ENCODE measurements around the gene ANKRD55.
"Not testable (repeated sequence)": the region's sequence is repeated elsewhere in the genome, so short reads cannot be mapped to it uniquely, and the experiment has no call there.

Gene ANKRD55

DNA sequence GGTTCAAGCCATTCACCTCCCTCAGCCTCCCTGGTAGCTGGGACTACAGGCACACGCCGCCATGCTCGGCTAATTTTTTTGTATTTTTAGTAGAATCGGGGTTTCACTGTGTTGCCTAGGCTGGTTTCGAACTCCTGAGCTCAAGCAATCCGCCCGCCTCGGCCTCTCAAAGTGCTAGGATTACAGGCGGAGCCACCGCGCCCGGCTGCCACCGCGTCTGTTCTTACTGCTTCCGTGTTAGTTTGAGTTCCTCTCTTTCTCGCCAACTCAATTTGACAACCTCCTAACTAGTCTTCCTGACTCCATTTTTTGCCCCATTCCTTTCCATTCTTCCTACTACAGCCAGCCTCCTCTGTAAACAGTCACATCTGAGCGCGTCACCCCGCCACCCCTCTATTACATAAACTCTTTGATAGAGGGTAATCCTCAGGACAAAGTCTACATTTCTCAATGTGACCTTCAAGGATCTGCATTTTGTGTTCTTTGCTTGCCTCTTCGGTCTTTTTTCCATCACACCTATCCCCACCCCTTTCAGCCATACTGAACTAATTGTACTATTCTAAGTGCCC, 149.8 kb downstream of the ANKRD55 start:
- DNase-seq (ENCODE audit: low spot score in 2 of 2) (no peak), ATAC-seq (no peak)
- Mint-ChIP-seq H3K4me1 (peaks cover 18% of the 10 kb centered on the region), H3K9me3 (no peaks in the 10 kb centered on the region), H3K27ac (no peak overlapping the region), H3K36me3 (peaks cover 6% of the 10 kb centered on the region), H3K4me3 (no peak overlapping the region)

DNA sequence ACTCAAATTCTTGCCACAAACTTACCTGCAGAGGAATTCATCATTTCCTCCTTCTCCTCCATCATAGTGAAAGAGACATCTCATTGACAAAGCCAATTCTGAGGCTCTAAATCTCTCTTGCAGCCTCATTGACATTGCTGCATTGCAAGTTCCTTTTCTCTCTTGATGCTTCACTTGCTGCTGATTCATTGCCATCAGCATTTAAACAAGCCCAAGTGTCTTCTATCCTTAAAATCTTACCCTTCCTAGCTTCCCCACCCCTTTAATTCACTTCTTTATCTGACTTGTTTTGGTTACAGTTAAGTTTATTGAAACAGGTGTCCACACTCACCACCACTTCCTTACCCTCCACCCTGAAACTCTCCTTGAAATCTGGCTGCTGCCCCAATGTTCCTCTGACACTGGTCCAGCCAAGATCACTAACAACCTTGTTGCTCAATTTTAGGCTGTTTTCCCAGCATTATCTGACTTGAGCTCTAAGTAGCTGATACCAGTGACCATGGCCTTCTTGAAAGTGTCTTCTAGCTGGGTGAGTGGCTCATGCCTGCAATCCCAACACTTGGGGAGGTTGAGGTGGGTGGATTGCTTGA, 152.0 kb downstream of the ANKRD55 start:
- peak; percentile 76 for ATAC-seq
- H3K9me3 Mint-ChIP-seq; H3K4me3 Mint-ChIP-seq; H3K36me3 Mint-ChIP-seq; H3K27ac Mint-ChIP-seq; DNase-seq (ENCODE audit: low spot score in 2 of 2): not testable (repeated sequence)
- peaks cover 22% of the 10 kb centered on the region for H3K4me1 Mint-ChIP-seq

DNA sequence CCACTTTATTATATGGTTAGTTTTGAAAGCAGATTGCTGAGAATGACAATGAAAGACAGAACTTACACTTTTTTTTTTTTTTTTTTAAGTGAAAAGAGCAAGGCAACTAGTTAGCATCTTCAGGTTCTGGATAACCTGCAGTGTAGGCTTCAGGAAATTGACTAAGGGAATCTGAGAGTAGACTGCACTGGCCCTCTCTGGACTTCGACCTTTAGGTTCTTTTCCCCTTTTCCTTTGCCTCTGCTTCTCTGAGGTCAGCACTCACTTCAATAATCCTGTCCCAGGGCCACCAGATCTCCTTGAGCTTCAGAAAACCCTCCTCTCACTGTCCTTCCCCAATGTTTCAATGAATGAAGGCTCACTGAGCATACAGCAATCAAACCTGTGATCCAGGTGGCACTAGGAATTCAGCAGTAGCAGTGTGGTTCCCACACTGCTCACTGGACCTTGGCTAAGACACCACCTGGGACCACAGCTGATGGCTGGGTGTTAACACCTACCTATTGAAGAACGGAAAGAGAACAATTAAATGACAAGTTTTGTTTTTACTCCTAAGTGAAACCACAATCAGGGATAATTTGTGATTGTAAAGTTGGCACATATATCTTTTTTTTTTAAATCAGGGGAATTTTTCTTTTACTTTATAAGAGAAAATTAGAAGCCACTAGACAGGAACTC, 152.6 kb downstream of the ANKRD55 start:
- Mint-ChIP-seq H3K27ac (no peak overlapping the region), H3K36me3 (peaks cover 6% of the 10 kb centered on the region), H3K4me1 (peaks cover 22% of the 10 kb centered on the region), H3K4me3 (no peak overlapping the region), H3K9me3 (no peaks in the 10 kb centered on the region)
- ATAC-seq: peak; percentile 59
- DNase-seq (ENCODE audit: low spot score in 2 of 2): no peak

DNA sequence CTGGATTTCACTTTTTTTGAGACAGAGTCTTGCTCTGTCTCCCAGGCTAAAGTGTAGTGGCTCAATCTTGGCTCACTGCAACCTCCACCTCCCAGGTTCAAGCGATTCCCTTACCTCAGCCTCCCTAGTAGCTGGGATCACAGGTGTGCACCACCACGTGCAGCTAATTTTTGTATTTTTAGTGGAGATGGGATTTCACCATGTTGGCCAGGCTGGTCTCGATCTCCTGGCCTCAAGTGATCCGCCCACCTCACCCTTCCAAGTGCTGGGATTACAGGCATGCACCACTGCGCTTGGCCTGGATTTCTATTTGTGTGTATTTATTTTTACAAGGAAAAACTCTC, 154.0 kb downstream of the ANKRD55 start:
- H3K4me1 Mint-ChIP-seq: peaks cover 22% of the 10 kb centered on the region
- ATAC-seq; H3K36me3 Mint-ChIP-seq; H3K9me3 Mint-ChIP-seq; DNase-seq (ENCODE audit: low spot score in 2 of 2); H3K4me3 Mint-ChIP-seq; H3K27ac Mint-ChIP-seq: not testable (repeated sequence)

DNA sequence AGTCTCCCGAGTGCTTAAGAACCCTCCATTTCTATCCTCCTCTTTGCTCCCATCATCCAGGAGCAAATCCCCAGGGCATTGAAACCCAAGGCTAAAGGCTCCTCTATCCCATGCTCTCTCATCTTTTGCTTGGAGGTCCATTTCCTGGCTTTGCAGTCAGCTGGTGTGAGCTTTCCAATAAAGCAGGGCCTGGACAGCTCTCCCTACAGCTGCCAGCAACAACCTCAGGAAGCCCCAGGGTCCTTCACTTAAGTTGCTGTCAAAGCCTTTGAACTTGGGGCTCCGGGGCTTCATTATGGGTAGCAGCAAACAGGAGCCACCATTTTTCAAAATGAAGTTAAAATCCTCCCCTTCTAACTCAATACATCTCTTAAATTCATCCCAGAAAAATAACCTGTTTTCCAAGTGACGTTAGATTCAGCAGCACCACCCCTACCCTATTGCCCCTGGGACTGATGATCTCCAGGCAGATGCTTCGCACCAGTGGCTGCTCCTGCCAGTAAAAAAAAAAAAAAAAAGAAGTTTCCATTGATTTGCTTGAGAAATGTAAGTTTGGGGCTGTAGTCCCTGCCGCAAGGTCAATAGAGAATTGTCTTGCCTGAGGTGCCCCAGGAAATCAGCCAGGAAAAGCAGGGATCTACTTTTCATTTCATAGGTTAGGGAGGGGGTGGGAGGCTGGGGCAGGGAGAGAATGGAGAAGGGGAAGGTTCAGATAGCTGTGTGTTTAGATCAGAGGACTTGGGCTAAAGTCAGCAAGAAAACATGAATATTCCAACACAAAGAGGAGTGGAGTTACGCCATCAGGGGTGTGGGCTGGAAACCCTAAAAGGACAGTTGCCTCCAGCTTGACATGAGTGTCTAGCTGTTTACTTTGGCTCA, 154.6 kb downstream of the ANKRD55 start:
- Mint-ChIP-seq H3K4me3 (no peak overlapping the region), H3K36me3 (peaks cover 6% of the 10 kb centered on the region), H3K4me1 (peaks cover 22% of the 10 kb centered on the region), H3K9me3 (no peaks in the 10 kb centered on the region), H3K27ac (no peak overlapping the region)
- ATAC-seq (no peak), DNase-seq (ENCODE audit: low spot score in 2 of 2) (no peak)

DNA sequence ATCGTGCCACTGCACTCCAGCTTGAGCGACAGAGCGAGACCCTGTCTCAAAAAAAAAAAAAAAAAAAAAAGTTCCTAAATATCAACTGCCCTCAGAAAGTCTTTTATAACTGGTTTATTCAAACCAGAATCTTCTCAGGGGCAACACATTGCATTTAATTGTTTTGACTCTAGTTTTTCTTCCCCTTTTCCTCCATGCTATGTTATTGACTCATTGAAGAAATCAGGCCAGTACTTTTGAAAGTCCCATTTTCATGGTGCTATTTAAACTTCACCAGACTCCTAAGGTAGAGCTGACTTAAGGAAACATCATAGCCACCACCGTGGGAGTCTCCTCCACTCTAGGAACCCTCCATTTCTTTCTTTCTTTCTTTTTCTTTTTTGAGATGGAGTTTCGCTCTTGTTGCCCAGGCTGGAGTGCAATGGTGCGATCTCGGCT, 155.3 kb downstream of the ANKRD55 start:
- Mint-ChIP-seq H3K4me3 (no peak overlapping the region), H3K9me3 (no peaks in the 10 kb centered on the region), H3K36me3 (peaks cover 6% of the 10 kb centered on the region), H3K27ac (no peak overlapping the region), H3K4me1 (peaks cover 22% of the 10 kb centered on the region)
- DNase-seq (ENCODE audit: low spot score in 2 of 2) (no peak), ATAC-seq (no peak)

DNA sequence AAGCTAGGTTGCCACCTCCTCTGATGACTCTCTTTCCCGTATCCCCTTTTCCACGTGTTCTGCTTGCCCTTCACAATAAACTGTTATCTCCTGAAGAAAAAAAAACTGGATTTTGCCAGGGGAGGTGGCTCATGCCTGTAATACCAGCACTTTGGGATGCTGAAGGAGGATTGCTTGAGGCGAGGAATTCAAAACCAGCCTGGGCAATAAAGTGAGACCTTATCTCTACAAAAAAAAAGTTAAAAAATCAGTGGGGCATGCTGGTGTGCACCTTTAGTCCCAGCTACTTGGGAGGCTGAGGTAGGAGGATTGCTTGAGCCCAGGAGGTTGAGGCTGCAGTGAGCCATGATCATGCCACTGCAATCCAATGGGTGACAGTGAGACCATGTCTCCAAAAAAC, 156.6 kb downstream of the ANKRD55 start:
- DNase-seq (ENCODE audit: low spot score in 2 of 2) (no peak), ATAC-seq (no peak)
- Mint-ChIP-seq H3K27ac (no peak overlapping the region), H3K4me3 (no peak overlapping the region), H3K9me3 (no peaks in the 10 kb centered on the region), H3K4me1 (peaks cover 20% of the 10 kb centered on the region), H3K36me3 (peaks cover 6% of the 10 kb centered on the region)

DNA sequence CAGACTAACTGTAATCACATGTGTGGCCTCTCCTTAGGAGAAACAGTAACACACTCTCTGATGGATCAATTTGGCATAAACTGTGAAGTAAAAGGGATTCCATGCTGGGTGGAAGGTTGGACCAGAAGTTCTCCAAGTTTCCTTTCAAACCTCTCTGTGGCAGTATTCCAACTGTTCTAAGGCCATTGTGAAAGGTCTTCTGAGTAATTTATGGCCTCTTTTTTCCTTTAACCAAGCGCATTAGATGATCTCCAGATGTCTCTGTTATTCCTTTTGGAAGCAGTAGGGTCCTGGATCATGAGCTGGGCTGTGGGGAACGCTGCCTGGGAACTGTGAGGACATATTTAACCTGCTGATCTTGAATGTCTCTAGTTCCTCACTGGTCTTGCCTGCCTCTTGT, 157.8 kb downstream of the ANKRD55 start:
- Mint-ChIP-seq H3K27ac (no peak overlapping the region), H3K4me1 (peaks cover 10% of the 10 kb centered on the region)
- ATAC-seq: no peak

DNA sequence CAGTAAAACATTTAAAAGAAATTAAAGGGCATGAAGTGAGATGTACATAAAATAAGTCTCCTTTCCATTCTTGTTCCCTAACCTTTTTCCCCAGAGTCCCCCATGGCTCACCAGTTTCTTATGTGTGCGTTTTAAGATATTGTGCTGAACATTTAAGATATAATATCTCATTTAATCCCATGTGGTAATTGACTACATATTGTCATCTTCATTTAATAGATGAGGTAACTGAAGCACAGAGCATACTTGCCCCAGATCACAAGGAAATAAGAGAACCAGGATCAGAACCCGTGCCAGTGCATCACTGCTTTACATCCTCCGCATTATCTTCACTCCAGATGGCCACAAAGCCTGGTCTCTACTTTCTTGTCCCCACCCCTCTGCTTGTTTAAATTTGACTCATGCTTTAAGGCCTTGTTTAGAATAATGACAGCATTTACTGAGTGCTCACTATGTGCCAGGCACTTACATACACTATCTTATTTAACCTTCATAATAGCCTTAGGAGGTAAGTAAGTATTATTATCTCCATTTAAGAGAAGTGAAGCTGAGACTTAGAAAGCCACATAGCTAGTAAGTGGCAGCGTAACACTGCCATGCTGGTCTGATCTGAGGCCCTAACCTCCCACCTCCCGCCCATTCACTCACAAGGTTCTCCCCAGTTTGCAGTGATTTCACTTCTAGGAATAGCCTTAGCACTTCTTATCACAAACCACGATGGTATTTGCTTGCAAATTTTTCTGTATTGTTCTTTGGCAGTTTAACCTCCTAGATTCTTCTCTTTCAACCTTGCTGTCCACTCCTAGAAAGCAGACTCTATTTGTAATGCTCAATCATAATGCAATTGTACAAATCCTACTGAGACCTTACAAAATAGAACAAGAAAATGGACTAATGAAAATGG, 160.0 kb downstream of the ANKRD55 start:
- ATAC-seq (no peak), DNase-seq (ENCODE audit: low spot score in 2 of 2) (no peak)
- peaks cover 7% of the 10 kb centered on the region for H3K4me1 Mint-ChIP-seq
- H3K9me3 Mint-ChIP-seq: no peaks in the 10 kb centered on the region
- no peak overlapping the region for H3K4me3 Mint-ChIP-seq
- H3K36me3 Mint-ChIP-seq: no peaks in the 10 kb centered on the region
- H3K27ac Mint-ChIP-seq: no peak overlapping the region

More for the DNA sequence above, 157.8 kb downstream of the ANKRD55 start:
- no peak for DNase-seq (ENCODE audit: low spot score in 2 of 2)
- H3K36me3 Mint-ChIP-seq: peaks cover 2% of the 10 kb centered on the region
- no peaks in the 10 kb centered on the region for H3K9me3 Mint-ChIP-seq
- H3K4me3 Mint-ChIP-seq: no peak overlapping the region

DNA sequence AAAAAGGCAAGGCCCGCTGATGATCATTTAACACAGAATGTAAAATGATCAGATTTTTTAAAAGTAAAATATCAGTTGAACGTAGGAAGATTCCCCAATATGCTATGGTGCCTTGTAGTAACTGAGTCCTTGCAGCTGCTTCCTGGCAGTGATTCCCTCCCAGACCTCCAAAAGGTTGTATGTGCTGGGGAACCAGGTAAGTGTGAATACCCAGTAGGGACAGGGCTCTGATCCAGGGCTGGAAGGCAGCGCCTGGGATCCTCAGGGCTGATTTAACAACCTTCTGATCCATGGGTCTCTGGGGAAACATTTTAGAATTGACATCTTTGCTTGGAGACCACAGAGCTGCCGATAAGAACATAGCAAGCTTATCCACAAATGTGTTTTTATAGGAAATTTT, 161.7 kb downstream of the ANKRD55 start:
- Mint-ChIP-seq H3K4me1 (peaks cover 6% of the 10 kb centered on the region), H3K9me3 (no peaks in the 10 kb centered on the region), H3K36me3 (no peaks in the 10 kb centered on the region), H3K4me3 (no peak overlapping the region), H3K27ac (no peak overlapping the region)
- DNase-seq (ENCODE audit: low spot score in 2 of 2): no peak
- no peak for ATAC-seq

DNA sequence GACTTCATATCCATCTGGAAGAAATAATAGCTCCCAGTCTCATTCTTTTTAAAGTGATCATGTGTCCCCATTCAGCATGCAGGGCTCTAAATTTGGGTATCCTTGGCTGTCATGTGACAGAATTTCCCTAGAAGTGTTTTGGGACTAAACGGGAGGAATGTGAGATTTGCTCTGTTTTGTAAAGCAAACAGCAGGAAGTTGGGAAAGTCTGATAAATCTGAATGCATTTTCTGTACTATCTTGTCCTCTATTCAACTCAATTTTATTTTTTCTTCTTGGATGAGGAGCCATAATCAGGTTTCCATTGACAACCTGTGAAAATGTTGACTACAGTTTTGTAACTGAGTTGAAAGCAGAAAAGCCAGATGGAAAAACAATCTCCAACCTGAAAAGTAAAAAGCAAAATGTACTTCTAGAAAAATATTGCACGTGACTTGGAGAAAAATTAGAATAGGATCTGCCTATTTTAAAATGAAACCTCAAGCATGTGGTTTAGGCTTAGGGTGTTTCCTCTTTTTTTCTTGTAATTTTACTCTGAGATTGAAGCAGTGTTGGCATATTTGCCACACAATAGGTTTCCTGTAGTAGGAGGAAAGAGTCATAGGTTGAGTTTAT, 162.2 kb downstream of the ANKRD55 start:
- Mint-ChIP-seq H3K27ac (no peak overlapping the region), H3K4me1 (peaks cover 6% of the 10 kb centered on the region)

DNA sequence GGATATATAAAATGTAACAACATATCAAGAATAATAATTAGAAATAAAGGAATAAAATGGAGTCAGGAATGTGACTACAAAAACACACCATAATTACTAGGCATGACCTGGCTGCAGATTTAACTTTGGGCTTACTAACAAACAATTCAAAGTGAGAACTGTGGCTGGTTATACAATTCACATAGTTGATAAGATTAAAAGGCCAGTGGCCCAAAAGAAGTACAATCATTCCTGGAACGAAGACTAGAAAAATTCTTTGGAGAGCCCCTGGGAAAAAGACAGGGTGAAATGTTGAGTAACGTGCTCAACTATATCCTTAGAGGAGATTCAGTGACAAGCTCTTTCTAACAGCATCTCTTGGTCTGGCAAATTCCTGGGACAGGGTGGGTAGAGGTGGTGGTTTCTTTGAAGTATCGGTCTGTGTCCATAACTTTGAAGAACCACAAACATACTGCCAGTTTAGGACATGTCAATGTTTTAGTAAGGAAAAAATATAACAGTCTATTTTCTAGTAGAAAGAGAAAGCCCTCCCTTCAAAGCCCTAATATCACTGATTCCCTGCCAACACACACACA, 163.4 kb downstream of the ANKRD55 start:
- no peak overlapping the region for H3K4me3 Mint-ChIP-seq
- no peak for ATAC-seq
- H3K36me3 Mint-ChIP-seq: no peaks in the 10 kb centered on the region
- no peak for DNase-seq (ENCODE audit: low spot score in 2 of 2)
- H3K4me1 Mint-ChIP-seq: peaks cover 6% of the 10 kb centered on the region
- H3K9me3 Mint-ChIP-seq: no peaks in the 10 kb centered on the region
- no peak overlapping the region for H3K27ac Mint-ChIP-seq

More for the DNA sequence above, 162.2 kb downstream of the ANKRD55 start:
- H3K4me3 Mint-ChIP-seq: no peak overlapping the region
- H3K9me3 Mint-ChIP-seq: no peaks in the 10 kb centered on the region
- DNase-seq (ENCODE audit: low spot score in 2 of 2) (no peak), ATAC-seq (no peak)
- H3K36me3 Mint-ChIP-seq: no peaks in the 10 kb centered on the region

DNA sequence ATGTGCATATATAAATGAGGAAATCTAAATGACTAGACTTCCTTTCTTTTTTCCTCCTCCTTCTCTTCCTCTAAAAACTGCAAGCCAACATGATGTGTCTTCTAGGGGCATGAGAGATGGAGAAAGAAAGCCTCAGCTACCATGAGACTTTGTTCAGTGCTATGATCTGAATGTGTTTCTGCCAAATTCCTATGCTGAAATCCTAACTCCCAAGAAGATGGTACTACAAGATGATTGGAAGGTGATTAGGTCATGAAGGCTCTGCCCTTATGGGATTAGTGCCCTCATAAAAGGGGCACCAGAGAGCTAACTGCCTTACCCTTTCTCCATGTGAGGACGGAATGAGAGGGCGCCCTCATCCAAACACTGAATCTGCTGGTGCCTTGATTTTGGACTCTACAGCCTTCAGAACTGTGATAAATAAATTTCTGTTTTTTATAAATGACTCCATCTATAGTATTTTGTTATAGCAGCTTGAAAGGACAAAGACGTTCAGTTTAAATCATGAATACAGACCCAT, 166.1 kb downstream of the ANKRD55 start:
- Mint-ChIP-seq H3K4me3 (no peak overlapping the region), H3K36me3 (no peaks in the 10 kb centered on the region), H3K27ac (no peak overlapping the region), H3K9me3 (no peaks in the 10 kb centered on the region), H3K4me1 (peaks cover 6% of the 10 kb centered on the region)
- ATAC-seq (no peak), DNase-seq (ENCODE audit: low spot score in 2 of 2) (no peak)

DNA sequence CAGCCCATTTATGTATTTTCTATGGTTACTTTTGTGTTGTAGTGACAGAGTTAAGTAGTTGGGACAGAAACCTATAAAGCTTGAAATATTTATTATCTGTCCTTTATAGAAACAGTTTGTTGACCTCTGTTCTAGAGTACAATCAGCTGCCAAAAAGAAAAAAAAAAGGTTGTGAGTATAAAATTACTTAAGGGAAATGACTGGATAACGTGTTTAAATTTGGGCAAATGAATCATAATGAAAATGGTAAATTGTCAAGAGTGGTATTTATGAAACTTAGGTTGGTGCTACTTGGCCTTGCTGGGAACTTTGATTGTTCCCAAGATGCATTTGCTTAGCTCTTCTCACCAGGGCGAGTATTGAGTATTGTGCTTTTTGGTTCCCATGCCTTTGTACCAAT, 168.1 kb downstream of the ANKRD55 start:
- ATAC-seq: peak; percentile 50

More for the DNA sequence above, 168.1 kb downstream of the ANKRD55 start:
- no peaks in the 10 kb centered on the region for H3K9me3 Mint-ChIP-seq
- no peak overlapping the region for H3K27ac Mint-ChIP-seq
- peaks cover 7% of the 10 kb centered on the region for H3K4me1 Mint-ChIP-seq
- no peak overlapping the region for H3K4me3 Mint-ChIP-seq
- H3K36me3 Mint-ChIP-seq: no peaks in the 10 kb centered on the region
- DNase-seq (ENCODE audit: low spot score in 2 of 2): no peak

Measured in stimulated activated effector memory CD8-positive, alpha-beta T cell treated with anti-CD3 and anti-CD28 coated beads, Interleukin-12 subunit alpha, Interleukin-12 subunit beta, amount 100 ng/mL, for 72 hours (primary cell).